Glomerular visceral epithelial cell (primary cell): Measurements from ENCODE around the gene PHETA2.
A peak's percentile ranks its signal among the peaks of the same experiment; 100 is the strongest.
"Not testable (repeated sequence)": the region's sequence is repeated elsewhere in the genome, so short reads cannot be mapped to it uniquely, and the experiment has no call there.

Experiments
- DNase-seq: peaks from one replicate; pipeline ENCODE4 v3.0.0-alpha.2; 2016; ENCODE audit errors: extremely low spot score

PHETA2 gene

GRCh38 chr22:42069801-42070516 lies 4.1 kb upstream of the PHETA2 start:
- no peak for DNase-seq

- DNase-seq: peak; percentile 96
Observed at GRCh38 chr22:42070517-42071422, 3.3 kb upstream of the PHETA2 start, which contains the start of gene NAGA. Gene NAGA, minus strand, starts transcription at chr22:42070812. Its CDS starts 515 bp downstream, at chr22:42070297.

- not testable (repeated sequence) for DNase-seq
Observed at GRCh38 chr22:42071508-42071907, 2.5 kb upstream of the PHETA2 start.

GRCh38 chr22:42072606-42073330 lies 1.3 kb upstream of the PHETA2 start:
- no peak for DNase-seq

- no peak for DNase-seq
Observed at GRCh38 chr22:42073621-42074041, 417 bp upstream of the PHETA2 start.

- no peak for DNase-seq
Observed at GRCh38 chr22:42074846-42075676, 1.0 kb downstream of the PHETA2 start.

GRCh38 chr22:42076764-42077485 lies 2.9 kb downstream of the PHETA2 start:
- DNase-seq: no peak

GRCh38 chr22:42077486-42078125 lies 3.6 kb downstream of the PHETA2 start:
- DNase-seq: no peak

GRCh38 chr22:42078469-42079318 lies 4.6 kb downstream of the PHETA2 start:
- DNase-seq: no peak

GRCh38 chr22:42079319-42080251 lies 5.5 kb downstream of the PHETA2 start, which contains the start of gene SMDT1:
Gene SMDT1, plus strand, starts transcription at chr22:42079700. Its CDS starts 69 bp downstream, at chr22:42079769.
- DNase-seq: peak; percentile 97

GRCh38 chr22:42080287-42080686 lies 6.2 kb downstream of the PHETA2 start:
- DNase-seq: peak; percentile 18

- DNase-seq: no peak
Observed at GRCh38 chr22:42083119-42083518, 9.1 kb downstream of the PHETA2 start.

GRCh38 chr22:42084874-42085273 lies 10.8 kb downstream of the PHETA2 start:
- DNase-seq: no peak

- no peak for DNase-seq
Observed at GRCh38 chr22:42086051-42086450, 12.0 kb downstream of the PHETA2 start.

GRCh38 chr22:42090596-42091454 lies 16.8 kb downstream of the PHETA2 start, which contains the start of gene NDUFA6:
Gene NDUFA6, minus strand, starts transcription at chr22:42090772. Its CDS starts 28 bp downstream, at chr22:42090744.
- DNase-seq: peak; percentile 98

GRCh38 chr22:42091455-42091782 lies 17.4 kb downstream of the PHETA2 start:
- DNase-seq: no peak

- no peak for DNase-seq
Observed at GRCh38 chr22:42101199-42101598, 27.2 kb downstream of the PHETA2 start.
